Transverse colon (tissue), 4 donors: ENCODE measurements around the gene DOK7.

Experiments used
- CTCF ChIP-seq, 5 experiments: fragments of 200-600 bp in 3 of 5; fragments of 450-650 bp in 2 of 5; sonication (generic) in 3 of 5; IDR thresholded peaks; 1 replicate in 2 of 5; 2 replicates in 3 of 5; pipeline ENCODE4 v1.5.1; 2016 to 2017; ENCODE audit warnings: antibody characterized with exemption in 5 of 5, inconsistent platforms in 3 of 5, mild to moderate bottlenecking in 2 of 5, moderate library complexity in 1 of 5
- EP300 ChIP-seq: sonication (generic); formaldehyde crosslinking; IDR thresholded peaks from one replicate; pipeline ENCODE4 v1.6.1; 2017; ENCODE audit warnings: antibody characterized with exemption, low read depth
- POLR2A ChIP-seq: fragments of 450-650 bp; IDR thresholded peaks from one replicate; pipeline ENCODE4 v1.6.1; 2016; ENCODE audit warnings: antibody characterized with exemption, mild to moderate bottlenecking, moderate library complexity
- POLR2AphosphoS5 ChIP-seq, 3 donors: sonication (generic); formaldehyde crosslinking; IDR thresholded peaks; one replicate each; pipeline ENCODE4 v1.6.1; 2016; ENCODE audit warnings: antibody characterized with exemption in 3 of 3

- TF ChIP-seq CTCF (IDR thresholded peaks at IDR 0.05) = no peak
- no peak for TF ChIP-seq EP300
- TF ChIP-seq POLR2A = no peak
- no peak for TF ChIP-seq POLR2AphosphoS5 (IDR thresholded peaks at IDR 0.05)
Observed at GRCh38 chr4:3517731-3518510, 54.8 kb downstream of the DOK7 start.
